GM19468 (cell line): ENCODE measurements around the gene NKAIN2.

Experiments
- ATAC-seq: cut with Tn5 transposase; IDR thresholded peaks from one replicate; pipeline ENCODE4 v1.9.1; 2021; ENCODE audit warnings: mild to moderate bottlenecking, moderate library complexity, moderate number of reproducible peaks; ENCODE audit not compliant: unreplicated experiment; ENCODE audit errors: extremely low read depth

NKAIN2 gene

DNA sequence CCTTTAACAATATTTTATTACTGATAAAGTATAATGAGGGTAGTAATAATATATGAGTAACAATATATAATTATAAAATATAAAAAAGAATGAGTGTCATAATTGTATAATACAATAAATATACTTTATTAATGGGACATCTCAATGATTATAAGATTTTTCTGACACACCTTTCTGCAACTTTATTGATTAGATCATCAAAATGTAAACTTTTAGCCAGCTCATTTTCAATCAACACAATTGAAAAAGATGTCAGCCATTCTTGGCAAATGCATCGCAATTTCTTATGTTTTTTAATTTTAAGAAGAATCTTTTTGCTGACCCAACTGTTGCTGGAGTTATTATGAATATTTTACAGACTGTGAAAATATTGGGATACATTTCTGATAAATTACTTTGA lies 1026.2 kb downstream of the NKAIN2 start:
- no peak for ATAC-seq

DNA sequence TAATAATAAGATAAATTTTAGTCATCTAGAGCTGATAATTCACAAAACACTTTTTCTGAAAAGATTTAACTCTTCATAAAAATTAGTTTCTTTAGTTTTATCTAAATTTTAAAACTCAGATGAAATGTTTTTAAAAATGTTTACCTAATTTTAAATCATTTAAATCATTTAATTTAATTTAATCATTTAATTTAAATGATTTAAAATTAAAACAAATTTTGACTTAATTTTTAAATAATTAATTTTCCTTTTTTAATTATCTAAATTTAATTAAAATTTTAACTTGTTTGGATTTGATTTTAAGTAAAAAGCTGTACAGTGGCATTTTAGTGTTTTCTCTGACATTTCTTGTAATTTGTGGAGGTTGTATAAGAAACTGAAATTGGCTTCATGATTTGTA lies 1026.8 kb downstream of the NKAIN2 start:
- ATAC-seq: no peak

DNA sequence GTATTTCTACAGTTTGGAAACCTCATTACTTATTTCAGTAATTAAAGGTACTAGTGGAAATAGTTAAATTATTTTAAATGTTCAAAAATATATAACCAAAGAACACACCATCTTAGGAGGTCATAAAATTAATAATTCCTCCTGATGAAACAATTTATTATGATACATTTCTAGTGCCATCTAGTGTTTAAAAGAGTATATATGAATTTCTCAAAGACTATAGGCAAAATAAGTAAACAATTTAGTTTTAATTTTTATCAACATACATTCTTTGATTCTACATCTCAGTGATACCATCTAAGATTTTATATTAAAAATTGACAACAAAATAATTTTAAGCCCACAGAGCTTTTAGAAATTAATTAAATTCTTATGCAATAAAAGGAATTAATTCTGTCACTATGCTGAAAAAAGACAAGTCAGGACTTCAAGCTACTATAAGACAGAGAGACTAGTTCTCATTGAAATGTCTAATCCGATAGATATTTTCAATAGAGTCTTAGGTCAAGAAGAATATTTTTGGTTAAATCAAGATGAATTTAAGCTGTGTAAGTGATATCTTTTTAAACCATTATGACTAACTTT lies 1050.8 kb downstream of the NKAIN2 start:
- no peak for ATAC-seq

DNA sequence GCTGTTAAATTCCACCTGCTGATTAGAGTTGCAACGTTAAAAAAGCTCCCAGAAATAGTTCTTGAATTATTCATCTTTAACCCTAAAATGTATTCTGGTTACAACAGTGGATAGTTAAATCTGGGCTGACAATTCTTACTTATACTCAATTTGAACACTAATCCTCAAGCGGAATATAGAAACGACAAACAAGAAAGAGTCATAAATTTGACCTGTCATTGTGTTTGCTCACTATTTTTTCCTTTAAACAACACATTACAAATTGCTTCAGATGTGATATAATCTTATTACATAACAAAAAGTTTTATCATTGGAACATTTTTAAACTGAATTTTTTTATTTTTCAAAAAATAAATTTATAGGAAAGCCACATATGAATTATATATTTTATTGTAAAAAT lies 1054.1 kb downstream of the NKAIN2 start:
- no peak for ATAC-seq

DNA sequence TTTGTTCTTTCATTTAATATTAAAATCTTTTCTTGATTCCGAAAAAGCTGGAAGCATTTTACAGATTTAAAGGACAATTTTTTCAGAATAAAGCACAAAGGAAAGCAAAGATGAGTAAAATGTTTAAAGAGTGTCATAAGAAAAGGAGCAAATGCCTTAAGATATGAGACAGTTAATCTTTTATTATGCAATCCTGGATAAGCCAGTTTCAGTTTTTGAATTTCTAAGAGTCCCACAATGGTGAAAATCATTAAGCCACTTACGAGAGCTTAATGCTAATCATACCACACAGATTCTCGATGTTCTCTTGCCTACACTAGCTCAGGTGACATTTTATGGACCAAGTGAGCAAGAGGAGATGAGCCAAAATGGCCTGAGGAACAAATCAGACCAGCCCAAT lies 1054.9 kb downstream of the NKAIN2 start:
- no peak for ATAC-seq

DNA sequence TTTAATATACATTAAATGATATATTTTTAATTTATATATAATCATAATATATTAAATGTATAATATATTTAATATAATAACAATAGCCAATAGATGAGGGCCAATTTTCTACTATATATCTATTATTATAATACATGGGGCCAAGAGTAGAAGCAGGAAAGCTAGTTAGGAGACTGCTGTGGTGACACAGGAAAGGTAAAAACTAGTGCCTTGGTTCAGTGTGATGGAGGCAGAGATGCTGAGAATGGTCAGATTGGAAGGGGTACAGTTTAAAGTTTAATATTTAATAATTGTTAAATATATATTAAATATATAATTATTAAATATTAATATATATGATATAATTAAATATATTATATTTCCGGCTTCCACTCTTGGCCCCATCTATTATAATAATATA lies 1055.7 kb downstream of the NKAIN2 start:
- no peak for ATAC-seq

DNA sequence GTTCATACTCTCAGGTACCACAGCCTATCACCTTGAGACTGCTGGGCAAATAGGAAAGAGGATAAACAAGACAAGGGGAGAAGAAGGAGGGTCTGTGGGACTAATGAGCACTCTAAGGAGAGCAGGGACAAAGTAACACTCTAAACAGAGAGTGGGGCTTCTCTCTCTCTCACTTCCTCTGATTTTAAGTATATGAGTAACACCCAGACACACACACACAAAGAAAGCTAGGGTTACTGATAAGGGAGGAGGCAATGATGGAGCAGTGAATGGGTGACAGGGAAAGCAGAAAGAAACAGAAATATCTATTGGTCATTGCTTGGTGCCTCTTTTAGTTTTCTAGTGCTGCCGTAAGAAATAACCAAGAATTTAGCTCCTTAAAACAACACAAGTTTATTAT lies 1062.4 kb downstream of the NKAIN2 start:
- peak; percentile 46 for ATAC-seq

DNA sequence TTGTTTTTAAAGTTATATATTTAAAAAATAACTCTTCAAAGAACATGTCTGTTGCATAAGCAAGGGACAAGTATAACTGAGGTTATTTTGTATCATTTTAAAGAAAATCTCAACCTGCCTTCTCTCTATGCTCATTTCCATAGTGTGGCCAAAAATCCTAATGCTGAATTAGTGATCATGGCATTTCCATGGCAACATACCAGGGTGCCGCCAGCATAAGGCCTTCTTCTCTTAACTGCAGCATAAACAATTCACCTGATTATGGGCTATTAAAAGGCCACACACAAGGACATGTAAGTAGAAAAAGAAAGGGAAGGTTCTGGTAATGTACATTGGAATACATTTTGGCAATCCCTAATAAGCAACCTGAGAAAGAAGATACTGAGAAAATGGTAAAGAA lies 1063.5 kb downstream of the NKAIN2 start:
- no peak for ATAC-seq

DNA sequence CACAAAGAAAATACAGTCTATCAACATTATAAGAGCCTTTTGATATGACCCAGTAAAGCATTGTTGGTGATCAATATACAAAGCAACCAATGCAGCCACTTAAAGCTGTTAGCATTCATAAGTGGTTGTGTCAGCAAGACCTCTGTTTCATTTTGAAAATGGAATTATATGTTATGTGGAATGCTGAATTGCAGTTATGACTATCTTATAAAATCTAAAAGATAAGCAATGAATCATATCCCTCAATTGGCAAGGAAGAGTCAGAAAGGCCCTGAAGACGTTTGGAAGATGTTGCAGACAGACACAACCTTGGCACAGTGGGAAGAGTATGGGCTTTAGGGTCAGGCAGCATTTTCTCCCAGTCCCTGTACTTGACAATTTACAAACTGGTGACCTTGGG lies 1064.8 kb downstream of the NKAIN2 start:
- ATAC-seq: no peak

DNA sequence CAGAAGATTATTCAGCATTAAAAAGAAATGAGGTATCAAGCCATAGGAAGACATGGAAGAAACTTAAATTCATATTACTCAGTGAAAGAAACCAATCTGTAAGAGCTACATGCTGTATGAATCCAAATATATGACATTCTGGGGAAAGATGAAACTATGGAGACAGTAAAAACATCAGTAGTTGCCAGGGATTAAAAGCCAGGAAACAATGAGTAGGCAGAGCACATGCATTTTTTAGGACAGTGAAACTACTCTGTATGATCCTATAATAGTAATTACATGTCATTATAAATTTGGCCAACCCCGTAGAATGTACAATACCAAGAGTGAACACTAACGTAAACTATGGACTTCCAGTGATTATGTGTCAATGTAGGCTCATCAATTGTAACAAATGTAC lies 1065.8 kb downstream of the NKAIN2 start:
- no peak for ATAC-seq

DNA sequence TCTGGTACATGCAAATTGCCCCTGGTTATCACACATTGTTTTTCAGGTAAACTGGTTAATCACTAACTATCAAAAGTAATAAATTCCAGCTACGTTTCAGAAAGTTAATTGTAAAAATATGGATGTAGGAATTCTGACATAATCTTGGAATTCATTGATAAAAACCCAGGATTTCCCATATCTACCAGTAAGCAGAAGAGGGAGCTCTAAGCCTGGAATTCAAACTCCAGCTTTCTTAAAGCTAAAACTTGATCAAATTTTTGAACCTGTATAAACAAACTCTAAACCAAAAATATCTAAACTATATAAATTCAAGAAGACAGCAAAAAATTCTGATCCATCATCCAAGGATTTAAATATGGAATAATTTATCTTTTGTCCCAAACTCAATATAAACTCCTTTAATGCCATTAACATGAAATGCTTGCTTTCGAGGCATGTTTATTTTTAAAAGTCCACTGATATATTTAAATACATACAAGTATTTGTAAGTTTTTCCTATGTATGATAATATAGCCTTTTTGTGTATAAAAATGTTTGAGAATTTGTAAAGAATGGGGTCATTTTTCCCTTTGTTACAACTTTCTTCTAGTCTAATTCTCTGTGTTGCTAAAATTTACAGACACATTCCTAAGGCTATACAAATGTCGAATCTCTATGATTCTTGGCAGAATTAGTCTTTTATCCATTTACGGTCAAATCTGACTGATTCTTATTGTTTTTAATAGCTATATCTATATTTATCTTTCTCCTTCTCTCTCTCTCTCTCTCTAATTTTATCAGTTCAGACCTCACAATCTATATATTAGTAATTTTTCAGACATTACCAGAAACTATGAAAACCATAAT lies 1067.2 kb downstream of the NKAIN2 start:
- no peak for ATAC-seq

DNA sequence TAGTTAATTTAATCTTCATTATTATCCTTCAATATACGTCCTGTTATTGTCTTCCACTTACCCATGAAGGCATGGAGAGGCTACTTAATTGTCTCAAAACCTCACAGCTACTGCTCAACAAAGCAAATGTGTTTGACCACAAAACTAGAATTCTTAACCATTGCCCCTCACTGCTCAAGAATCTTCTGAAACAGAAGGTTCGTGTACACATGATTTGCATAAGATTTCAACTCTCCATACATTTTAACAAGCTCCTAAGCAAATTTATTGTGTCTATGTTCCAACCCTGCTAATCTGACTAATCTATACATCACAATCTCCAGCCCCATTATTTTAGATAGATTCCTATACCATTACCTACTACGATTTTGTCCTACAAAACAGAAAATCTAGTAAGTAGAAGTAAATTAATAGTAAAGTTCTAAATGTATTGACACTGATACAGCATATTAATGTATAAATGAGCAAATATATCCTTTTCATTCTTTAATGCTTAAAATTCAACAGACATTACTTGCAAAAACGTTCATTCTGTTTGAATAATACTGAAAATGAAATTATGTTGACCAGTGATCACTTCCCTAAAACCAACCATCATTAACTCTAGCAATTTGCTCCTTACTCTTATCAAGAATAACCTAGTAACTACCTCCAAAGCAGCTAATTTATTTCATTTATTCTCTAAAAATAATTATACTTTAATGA lies 1068.8 kb downstream of the NKAIN2 start:
- ATAC-seq: peak; percentile 89

DNA sequence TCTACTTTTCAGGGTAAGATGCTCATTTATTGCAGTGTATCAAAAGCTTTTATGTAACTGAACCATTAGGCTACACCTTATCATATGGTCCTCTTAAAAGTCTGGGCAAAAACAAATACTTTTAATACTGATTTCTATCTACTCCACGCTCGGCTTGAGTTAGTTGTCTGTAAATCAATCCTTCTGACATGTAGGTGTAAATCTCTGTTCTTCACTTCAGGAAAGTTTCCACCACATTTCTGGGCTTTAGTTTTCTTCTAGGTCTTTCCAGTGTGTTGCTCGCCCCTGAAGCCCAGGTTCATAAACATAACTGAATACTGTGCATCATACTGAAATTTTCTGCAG lies 1069.4 kb downstream of the NKAIN2 start:
- no peak for ATAC-seq
